ENCODE results near the gene TLR2. TPM values are rescaled to one million over a fixed set of nuclear protein-coding genes. Genes with fewer than 3 reads are reported as not detected.
A peak's percentile ranks its signal among the peaks of the same experiment; 100 is the strongest.

The TLR2 gene, protein sequence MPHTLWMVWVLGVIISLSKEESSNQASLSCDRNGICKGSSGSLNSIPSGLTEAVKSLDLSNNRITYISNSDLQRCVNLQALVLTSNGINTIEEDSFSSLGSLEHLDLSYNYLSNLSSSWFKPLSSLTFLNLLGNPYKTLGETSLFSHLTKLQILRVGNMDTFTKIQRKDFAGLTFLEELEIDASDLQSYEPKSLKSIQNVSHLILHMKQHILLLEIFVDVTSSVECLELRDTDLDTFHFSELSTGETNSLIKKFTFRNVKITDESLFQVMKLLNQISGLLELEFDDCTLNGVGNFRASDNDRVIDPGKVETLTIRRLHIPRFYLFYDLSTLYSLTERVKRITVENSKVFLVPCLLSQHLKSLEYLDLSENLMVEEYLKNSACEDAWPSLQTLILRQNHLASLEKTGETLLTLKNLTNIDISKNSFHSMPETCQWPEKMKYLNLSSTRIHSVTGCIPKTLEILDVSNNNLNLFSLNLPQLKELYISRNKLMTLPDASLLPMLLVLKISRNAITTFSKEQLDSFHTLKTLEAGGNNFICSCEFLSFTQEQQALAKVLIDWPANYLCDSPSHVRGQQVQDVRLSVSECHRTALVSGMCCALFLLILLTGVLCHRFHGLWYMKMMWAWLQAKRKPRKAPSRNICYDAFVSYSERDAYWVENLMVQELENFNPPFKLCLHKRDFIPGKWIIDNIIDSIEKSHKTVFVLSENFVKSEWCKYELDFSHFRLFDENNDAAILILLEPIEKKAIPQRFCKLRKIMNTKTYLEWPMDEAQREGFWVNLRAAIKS
- total RNA-seq: 19.1 TPM

- peak; percentile 22 to 87 for DNase-seq (ENCODE audit: low spot score in 2 of 2)
- peak within 1 kb of the TSS; percentile 39 to 52 for H3K27ac ChIP-seq
- no peaks in the 10 kb centered on the region for H3K27me3 ChIP-seq
- TF ChIP-seq, protein P1, sequence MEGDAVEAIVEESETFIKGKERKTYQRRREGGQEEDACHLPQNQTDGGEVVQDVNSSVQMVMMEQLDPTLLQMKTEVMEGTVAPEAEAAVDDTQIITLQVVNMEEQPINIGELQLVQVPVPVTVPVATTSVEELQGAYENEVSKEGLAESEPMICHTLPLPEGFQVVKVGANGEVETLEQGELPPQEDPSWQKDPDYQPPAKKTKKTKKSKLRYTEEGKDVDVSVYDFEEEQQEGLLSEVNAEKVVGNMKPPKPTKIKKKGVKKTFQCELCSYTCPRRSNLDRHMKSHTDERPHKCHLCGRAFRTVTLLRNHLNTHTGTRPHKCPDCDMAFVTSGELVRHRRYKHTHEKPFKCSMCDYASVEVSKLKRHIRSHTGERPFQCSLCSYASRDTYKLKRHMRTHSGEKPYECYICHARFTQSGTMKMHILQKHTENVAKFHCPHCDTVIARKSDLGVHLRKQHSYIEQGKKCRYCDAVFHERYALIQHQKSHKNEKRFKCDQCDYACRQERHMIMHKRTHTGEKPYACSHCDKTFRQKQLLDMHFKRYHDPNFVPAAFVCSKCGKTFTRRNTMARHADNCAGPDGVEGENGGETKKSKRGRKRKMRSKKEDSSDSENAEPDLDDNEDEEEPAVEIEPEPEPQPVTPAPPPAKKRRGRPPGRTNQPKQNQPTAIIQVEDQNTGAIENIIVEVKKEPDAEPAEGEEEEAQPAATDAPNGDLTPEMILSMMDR (IDR thresholded peaks at IDR 0.05): no peak
- no peaks in the 10 kb centered on the region for H3K4me1 ChIP-seq
- intact Hi-C loops (cut with DNase I): loop anchor here (5.0 kb wide), 1 partner anchor 37 kb away; no protein-coding TSS in a partner anchor
- H3K36me3 ChIP-seq: peaks cover 0 to 16% of the 10 kb centered on the region in 2 donors
- peak within 1 kb of the TSS; percentile 63 to 69 for H3K4me3 ChIP-seq
- peaks cover 0 to 13% of the 10 kb centered on the region in 2 donors for H3K9me3 ChIP-seq
Measured at GRCh38 chr4:153684182-153684970, at the start of gene TLR2. TLR2 (plus strand) TSS chr4:153684280; CDS start chr4:153702908, 18,628 bp downstream.

DNA sequence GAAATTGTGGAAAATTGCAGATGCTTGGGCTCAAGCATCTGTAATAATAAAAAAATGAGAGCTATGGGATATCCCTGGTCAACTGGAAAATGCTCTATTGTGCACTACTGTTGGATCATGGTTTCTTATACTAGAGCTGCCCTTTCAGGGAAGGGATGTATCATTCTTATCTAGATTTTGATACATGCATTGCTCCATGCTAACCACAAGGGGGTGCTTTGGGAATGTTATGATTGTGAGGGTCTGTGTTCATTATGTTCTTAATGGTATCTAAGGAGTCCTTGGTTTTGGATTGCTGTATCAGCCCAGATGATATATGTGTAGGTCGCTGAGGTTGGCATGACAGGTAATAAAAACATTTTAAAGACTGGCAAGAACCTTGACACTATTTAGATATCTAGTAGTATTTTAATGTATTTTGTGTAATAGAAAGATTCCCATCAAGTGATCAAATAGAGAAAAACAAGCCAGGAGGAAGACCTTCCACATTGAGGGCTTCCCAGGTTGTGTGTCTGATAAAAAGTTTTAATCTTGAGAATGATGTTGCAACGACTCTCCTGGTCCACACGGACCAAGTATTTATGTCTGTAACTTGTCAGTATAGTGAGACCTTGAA is 49.2 kb upstream of the TLR2 start:
- H3K4me1 ChIP-seq: no peaks in the 10 kb centered on the region
- H3K4me3 ChIP-seq: no peak overlapping the region
- no peak for DNase-seq (ENCODE audit: low spot score in 2 of 2)
- peaks cover 30 to 61% of the 10 kb centered on the region in 2 donors for H3K36me3 ChIP-seq
- H3K9me3 ChIP-seq: no peaks in the 10 kb centered on the region
- TF ChIP-seq, protein P1 (IDR thresholded peaks at IDR 0.05): peak; percentile 63 to 77 (median 64)
- intact Hi-C loops (cut with DNase I): loop anchor here (1.0 kb wide), 1 partner anchor 115 kb away; no protein-coding TSS in a partner anchor
- no peaks in the 10 kb centered on the region for H3K27me3 ChIP-seq
- H3K27ac ChIP-seq: no peak overlapping the region

DNA sequence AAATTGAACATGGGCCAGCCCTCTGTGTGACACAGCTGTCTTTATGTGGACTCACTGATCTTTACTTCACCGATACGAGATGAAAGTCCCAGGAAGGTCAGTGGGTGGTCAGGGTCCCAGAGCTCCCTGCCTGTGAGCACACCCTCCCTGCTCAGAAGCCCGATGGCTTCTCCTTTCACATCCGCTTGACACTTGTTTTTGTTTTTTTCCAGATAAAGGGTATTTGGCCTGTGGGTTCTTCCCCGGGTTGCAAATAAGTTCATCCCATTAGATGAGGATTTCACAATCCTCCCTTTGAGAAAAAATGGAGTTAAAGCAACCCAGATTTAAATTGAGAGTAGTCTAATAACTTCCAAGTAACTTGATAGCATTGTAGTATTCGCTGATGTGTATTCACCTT is 48.2 kb upstream of the TLR2 start:
- no peak overlapping the region for H3K4me3 ChIP-seq
- no peak for DNase-seq (ENCODE audit: low spot score in 2 of 2)
- TF ChIP-seq, protein P1 (IDR thresholded peaks at IDR 0.05): no peak
- intact Hi-C loops (cut with DNase I): no loop called here
- H3K27me3 ChIP-seq: no peaks in the 10 kb centered on the region
- H3K27ac ChIP-seq: no peak overlapping the region
- peaks cover 20 to 51% of the 10 kb centered on the region in 2 donors for H3K36me3 ChIP-seq
- H3K9me3 ChIP-seq: no peaks in the 10 kb centered on the region
- no peaks in the 10 kb centered on the region for H3K4me1 ChIP-seq

GRCh38 chr4:153637201-153637600 is 46.9 kb upstream of the TLR2 start:
- no peak for DNase-seq (ENCODE audit: low spot score in 2 of 2)
- Histone ChIP-seq H3K27me3 (no peaks in the 10 kb centered on the region), H3K9me3 (no peaks in the 10 kb centered on the region), H3K27ac (no peak overlapping the region), H3K4me1 (no peaks in the 10 kb centered on the region), H3K36me3 (peaks cover 14 to 40% of the 10 kb centered on the region in 2 donors), H3K4me3 (no peak overlapping the region)
- TF ChIP-seq, protein P1 (IDR thresholded peaks at IDR 0.05): no peak
- intact Hi-C loops (cut with DNase I): no loop called here

DNA sequence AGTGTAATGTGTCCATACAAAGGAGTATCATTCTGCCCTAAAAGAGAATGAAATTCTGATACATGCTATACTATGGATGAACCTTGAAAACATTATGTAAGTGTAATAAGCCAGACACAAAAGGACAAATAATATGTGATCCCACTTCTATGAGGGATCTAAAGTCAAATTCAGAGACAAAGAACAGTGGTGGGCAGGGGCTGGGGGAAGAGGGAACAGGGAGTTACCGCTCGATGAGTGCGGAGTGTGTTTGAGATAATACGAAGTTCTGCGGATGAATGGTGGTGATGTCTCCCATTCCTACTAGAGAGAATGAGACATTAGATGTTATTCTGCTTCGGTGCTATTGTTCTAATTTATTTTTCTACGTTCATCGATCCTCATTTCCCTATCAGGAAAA is 46.1 kb upstream of the TLR2 start:
- Histone ChIP-seq H3K9me3 (no peaks in the 10 kb centered on the region), H3K36me3 (peaks cover 14 to 34% of the 10 kb centered on the region in 2 donors), H3K4me3 (no peak overlapping the region), H3K27ac (no peak overlapping the region), H3K4me1 (no peaks in the 10 kb centered on the region), H3K27me3 (no peaks in the 10 kb centered on the region)
- DNase-seq (ENCODE audit: low spot score in 2 of 2): no peak
- intact Hi-C loops (cut with DNase I): no loop called here
- TF ChIP-seq, protein P1 (IDR thresholded peaks at IDR 0.05): no peak

All from ascending aorta (tissue), 2 donors.